GM23338 (cell line): ENCODE results near the gene VEPH1. TPM values are rescaled to one million over a fixed set of nuclear protein-coding genes. Genes with fewer than 3 reads are reported as not detected.

Source experiments
- ATAC-seq: fragments of 200-7000 bp; cut with Tn5 transposase; 3 replicates; pipeline ENCODE4 v1.9.1; 2020
- DNase-seq: peaks from one replicate; pipeline ENCODE4 v3.0.0-alpha.2; 2015; ENCODE audit warnings: low spot score
- H2AFZ ChIP-seq: fragments of 200-600 bp; sonication (generic); 2 replicates; pipeline ENCODE4 v1.8.0; 2016; ENCODE audit warnings: antibody characterized with exemption, mild to moderate bottlenecking, moderate library complexity
- H3F3A ChIP-seq: fragments of 200-600 bp; sonication (generic); replicated peaks from 2 replicates; pipeline ENCODE4 v1.8.0; 2017; ENCODE audit warnings: antibody characterized with exemption, mixed run types, low read depth
- H3K27ac ChIP-seq: fragments of 200-600 bp; sonication (generic); 2 replicates; pipeline ENCODE4 v1.6.1; 2016; ENCODE audit warnings: low read depth
- H3K27me3 ChIP-seq: fragments of 200-600 bp; sonication (generic); 2 replicates; pipeline ENCODE4 v1.8.0; 2016; ENCODE audit warnings: mild to moderate bottlenecking, mixed run types, moderate library complexity; ENCODE audit not compliant: insufficient read depth
- H3K36me3 ChIP-seq: fragments of 200-600 bp; sonication (generic); 2 replicates; pipeline ENCODE4 v1.8.0; 2016; ENCODE audit warnings: mild to moderate bottlenecking; ENCODE audit not compliant: insufficient read depth
- H3K4me1 ChIP-seq: fragments of 200-600 bp; sonication (generic); 2 replicates; pipeline ENCODE4 v1.8.0; 2016; ENCODE audit warnings: mild to moderate bottlenecking, moderate library complexity; ENCODE audit not compliant: insufficient read depth
- H3K4me2 ChIP-seq: fragments of 200-600 bp; sonication (generic); 2 replicates; pipeline ENCODE4 v1.7.1; 2017; ENCODE audit warnings: mixed run types
- H3K4me3 ChIP-seq: fragments of 200-600 bp; sonication (generic); 2 replicates; pipeline ENCODE4 v1.6.1; 2016; ENCODE audit warnings: mixed run types
- H3K79me2 ChIP-seq: fragments of 200-600 bp; sonication (generic); replicated peaks from 2 replicates; pipeline ENCODE4 v1.8.0; 2017; ENCODE audit warnings: mild to moderate bottlenecking; ENCODE audit not compliant: insufficient read depth
- H3K9me2 ChIP-seq: fragments of 200-600 bp; sonication (generic); 2 replicates; pipeline ENCODE4 v1.8.0; 2017; ENCODE audit not compliant: insufficient read depth
- H4K20me1 ChIP-seq: fragments of 200-600 bp; sonication (generic); replicated peaks from 2 replicates; pipeline ENCODE4 v1.8.0; 2017; ENCODE audit warnings: mild to moderate bottlenecking; ENCODE audit not compliant: insufficient read depth
- H3K27ac Mint-ChIP-seq: 2 replicates; pipeline ENCODE4 v1.8.0; 2020; ENCODE audit warnings: inconsistent platforms, mild to moderate bottlenecking, moderate library complexity, mixed read lengths
- H3K27me3 Mint-ChIP-seq: 3 replicates; pipeline ENCODE4 v1.8.0; 2022; ENCODE audit warnings: low read depth, mild to moderate bottlenecking, moderate library complexity, mixed read lengths, inconsistent platforms; ENCODE audit not compliant: insufficient read depth, poor library complexity
- H3K36me3 Mint-ChIP-seq: 3 replicates; pipeline ENCODE4 v1.8.0; 2021; ENCODE audit warnings: low read depth, mild to moderate bottlenecking, inconsistent platforms, moderate library complexity, mixed read lengths
- H3K4me1 Mint-ChIP-seq: 3 replicates; pipeline ENCODE4 v1.8.0; 2020; ENCODE audit warnings: mild to moderate bottlenecking, inconsistent platforms, mixed read lengths
- H3K4me3 Mint-ChIP-seq: 3 replicates; pipeline ENCODE4 v1.8.0; 2021; ENCODE audit warnings: moderate library complexity, mild to moderate bottlenecking, inconsistent platforms, mixed read lengths
- H3K9me3 Mint-ChIP-seq: 3 replicates; pipeline ENCODE4 v1.8.0; 2020; ENCODE audit warnings: moderate library complexity, mild to moderate bottlenecking, inconsistent platforms, mixed read lengths
- CREB1 ChIP-seq: fragments of 250-450 bp; sonication (Bioruptor Pico); IDR thresholded peaks from 2 replicates; pipeline ENCODE4 v1.5.0; 2020; ENCODE audit warnings: low read depth, mild to moderate bottlenecking, moderate library complexity
- CTCF ChIP-seq, 2 experiments: fragments of 200-600 bp in 1 of 2; sonication (generic) in 1 of 2; conservative IDR thresholded peaks; 2 replicates each; pipeline versions ENCODE4 v1.5.1 to v1.6.1; 2016 to 2017; ENCODE audit warnings: antibody characterized with exemption in 2 of 2, low read depth in 2 of 2, mild to moderate bottlenecking in 2 of 2, moderate library complexity in 1 of 2
- ETS1 ChIP-seq: IDR thresholded peaks from 2 replicates; pipeline ENCODE4 v1.6.1; 2016; ENCODE audit warnings: antibody characterized with exemption
- EZH2 ChIP-seq: fragments of 200-600 bp; sonication (generic); IDR thresholded peaks from one replicate; pipeline ENCODE4 v1.8.0; 2017; ENCODE audit warnings: antibody characterized with exemption, mild to moderate bottlenecking, low read depth; ENCODE audit not compliant: unreplicated experiment
- EZH2phosphoT487 ChIP-seq: fragments of 200-600 bp; sonication (generic); IDR thresholded peaks from one replicate; pipeline ENCODE4 v1.8.1; 2018; ENCODE audit warnings: antibody characterized with exemption; ENCODE audit not compliant: unreplicated experiment
- JUNB ChIP-seq: IDR thresholded peaks from one replicate; pipeline ENCODE4 v1.6.1; 2016; ENCODE audit warnings: antibody characterized with exemption; ENCODE audit not compliant: unreplicated experiment
- NANOG ChIP-seq: IDR thresholded peaks from 2 replicates; pipeline ENCODE4 v1.6.1; 2016; ENCODE audit warnings: antibody characterized with exemption, borderline replicate concordance
- POLR2AphosphoS5 ChIP-seq: IDR thresholded peaks from 2 replicates; pipeline ENCODE4 v1.6.1; 2016; ENCODE audit warnings: antibody characterized with exemption, low read depth
- REST ChIP-seq: IDR thresholded peaks from one replicate; pipeline ENCODE4 v1.6.1; 2018; ENCODE audit warnings: antibody characterized with exemption; ENCODE audit not compliant: unreplicated experiment
- ZNF114 ChIP-seq: fragments of 250-450 bp; sonication (Bioruptor Pico); IDR thresholded peaks from 2 replicates; pipeline ENCODE4 v1.5.0; 2020; ENCODE audit warnings: mild to moderate bottlenecking, moderate library complexity
- ZNF331 ChIP-seq: fragments of 250-450 bp; sonication (Bioruptor Pico); IDR thresholded peaks from 2 replicates; pipeline ENCODE4 v1.5.0; 2020; ENCODE audit warnings: low read depth, mild to moderate bottlenecking, moderate library complexity
- ZNF462 ChIP-seq: fragments of 250-450 bp; sonication (Bioruptor Pico); IDR thresholded peaks from 2 replicates; pipeline ENCODE4 v1.5.0; 2020; ENCODE audit warnings: mild to moderate bottlenecking, moderate library complexity
- polyA plus RNA-seq: library from polyadenylated mRNA; unstranded; fragments of >200 nt; fragmentation: Nextera tagmentation; extraction: Ambion mirVana; gene quantifications from 2 replicates; pipeline ENCODE4 v1.2.1, GENCODE V29; 2016
- total RNA-seq: library from RNA; depleted of rRNA; stranded (reverse); fragments of >200 nt; shearing (Covaris generic); gene quantifications from 2 replicates; pipeline ENCODE4 v1.2.3, GENCODE V29; 2014

Gene VEPH1
- total and polyA plus RNA-seq, 2 experiments from 2014 or later = 15.4 to 33.8 TPM

GRCh38 chr3:157390713-157391515 lies 112.3 kb downstream of the VEPH1 start:
- H3K4me1 ChIP-seq = no peaks in the 10 kb centered on the region
- no peaks in the 10 kb centered on the region for H3K27me3 ChIP-seq
- TF ChIP-seq EZH2phosphoT487 = no peak
- TF ChIP-seq ZNF462 (CRISPR knock-in tag) = no peak
- no peak for TF ChIP-seq ETS1
- no peak for TF ChIP-seq CTCF (conservative IDR thresholded peaks at IDR 0.05; ENCODE audit: low read depth in 2 of 2)
- no peak for TF ChIP-seq EZH2
- no peak for TF ChIP-seq CREB1 (CRISPR knock-in tag)
- TF ChIP-seq POLR2AphosphoS5 = no peak
- TF ChIP-seq NANOG = no peak
- no peak for TF ChIP-seq REST
- no peak for TF ChIP-seq ZNF114 (CRISPR knock-in tag)
- TF ChIP-seq JUNB = no peak
- no peak for TF ChIP-seq ZNF331
- Mint-ChIP-seq H3K9me3 (no peaks in the 10 kb centered on the region), H3K4me3 (no peak overlapping the region), H3K27me3 (peaks cover 2% of the 10 kb centered on the region), H3K27ac (no peak overlapping the region), H3K36me3 (no peaks in the 10 kb centered on the region), H3K4me1 (no peaks in the 10 kb centered on the region)
- H3K79me2 ChIP-seq = no peaks in the 10 kb centered on the region
- no peaks in the 10 kb centered on the region for H3K36me3 ChIP-seq
- no peaks in the 10 kb centered on the region for H4K20me1 ChIP-seq
- no peak overlapping the region for H3K4me2 ChIP-seq
- H3K27ac ChIP-seq = no peak overlapping the region
- DNase-seq (no peak), ATAC-seq (no peak)
- 0 out of 2 replicates have a peak, but pooled peaks cover 3% of the 10 kb centered on the region for H3K9me2 ChIP-seq
- H2AFZ ChIP-seq = no peak overlapping the region
- no peaks in the 10 kb centered on the region for H3F3A ChIP-seq
- no peak overlapping the region for H3K4me3 ChIP-seq
